Measurements from ENCODE around the gene MAP2K7.
A peak's percentile ranks its signal among the peaks of the same experiment; 100 is the strongest.

DNA sequence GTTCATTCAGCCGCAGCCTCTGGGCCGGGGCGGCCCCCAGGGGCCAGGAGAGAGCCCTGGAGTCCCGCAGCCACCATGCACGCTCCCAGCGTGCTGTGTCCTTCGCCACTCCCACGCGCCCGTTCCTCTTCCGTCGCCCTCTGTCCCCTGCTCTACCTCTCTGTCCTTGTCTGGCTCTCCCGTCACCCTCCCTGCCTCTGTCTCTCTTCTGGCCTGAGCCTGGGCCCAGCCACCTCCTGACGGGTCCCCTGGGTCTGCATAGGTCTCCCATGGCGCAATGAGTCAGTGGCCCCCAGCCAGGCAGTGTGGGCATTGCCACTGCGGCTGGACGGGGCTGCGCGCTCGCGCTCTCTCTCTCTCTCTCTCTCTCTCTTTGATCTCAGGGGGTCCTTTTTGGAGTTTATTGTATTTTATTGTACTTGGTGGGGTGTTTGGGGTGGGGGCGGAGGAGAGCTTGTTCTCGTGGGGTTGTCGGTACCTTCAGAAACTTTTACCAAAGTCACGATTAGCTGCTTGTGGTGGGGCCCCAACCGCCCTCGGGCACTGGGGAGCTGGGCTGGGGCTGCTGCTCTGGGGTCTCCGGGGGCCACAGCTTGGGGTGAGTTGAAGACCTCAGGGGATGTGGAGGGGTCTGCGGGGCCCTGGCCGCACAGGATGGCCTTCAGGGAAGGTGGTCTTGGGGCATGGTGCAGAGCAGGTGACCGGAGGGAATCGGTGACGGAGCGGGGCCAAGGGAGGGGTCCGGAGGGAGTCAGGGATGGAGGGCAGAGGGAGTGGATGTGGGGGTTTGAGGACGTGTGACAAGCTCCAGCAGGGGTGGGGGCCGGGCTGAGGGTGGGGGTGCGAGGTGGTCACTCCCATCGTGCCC lies 9.3 kb downstream of the MAP2K7 start:
- TF ChIP-seq, protein P1, sequence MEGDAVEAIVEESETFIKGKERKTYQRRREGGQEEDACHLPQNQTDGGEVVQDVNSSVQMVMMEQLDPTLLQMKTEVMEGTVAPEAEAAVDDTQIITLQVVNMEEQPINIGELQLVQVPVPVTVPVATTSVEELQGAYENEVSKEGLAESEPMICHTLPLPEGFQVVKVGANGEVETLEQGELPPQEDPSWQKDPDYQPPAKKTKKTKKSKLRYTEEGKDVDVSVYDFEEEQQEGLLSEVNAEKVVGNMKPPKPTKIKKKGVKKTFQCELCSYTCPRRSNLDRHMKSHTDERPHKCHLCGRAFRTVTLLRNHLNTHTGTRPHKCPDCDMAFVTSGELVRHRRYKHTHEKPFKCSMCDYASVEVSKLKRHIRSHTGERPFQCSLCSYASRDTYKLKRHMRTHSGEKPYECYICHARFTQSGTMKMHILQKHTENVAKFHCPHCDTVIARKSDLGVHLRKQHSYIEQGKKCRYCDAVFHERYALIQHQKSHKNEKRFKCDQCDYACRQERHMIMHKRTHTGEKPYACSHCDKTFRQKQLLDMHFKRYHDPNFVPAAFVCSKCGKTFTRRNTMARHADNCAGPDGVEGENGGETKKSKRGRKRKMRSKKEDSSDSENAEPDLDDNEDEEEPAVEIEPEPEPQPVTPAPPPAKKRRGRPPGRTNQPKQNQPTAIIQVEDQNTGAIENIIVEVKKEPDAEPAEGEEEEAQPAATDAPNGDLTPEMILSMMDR (IDR thresholded peaks at IDR 0.05 in 8 of 11, conservative IDR thresholded peaks at IDR 0.05 in 3 of 11), result no peak
- TF ChIP-seq POLR2AphosphoS5 (IDR thresholded peaks at IDR 0.05), result peak in 1 of 3 donors; percentile 57
- no peak for TF ChIP-seq POLR2A (IDR thresholded peaks at IDR 0.05)

All from spleen (tissue), 7 donors.